ENCODE results near the gene DENND2C.

The DENND2C gene

DNA sequence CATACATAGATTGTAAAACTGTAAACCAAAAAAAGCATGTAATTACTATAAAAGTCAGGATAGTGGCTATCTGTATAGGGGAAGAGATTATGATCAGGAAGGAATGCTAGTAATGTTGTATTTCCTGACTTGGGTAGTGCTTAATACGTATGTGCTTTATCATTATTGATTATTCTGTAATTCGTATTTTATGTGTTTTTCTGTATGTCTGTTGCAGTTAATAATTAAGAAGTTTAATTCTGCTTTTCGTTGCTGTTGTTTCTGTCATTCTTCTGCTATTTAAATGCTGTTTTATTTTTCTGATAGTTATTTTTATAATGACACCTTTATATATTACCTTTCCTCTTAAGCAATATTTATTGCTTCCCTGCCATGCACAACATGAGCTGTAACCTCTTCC is 129.6 kb downstream of the DENND2C start:
- no peak for DNase-seq

DNA sequence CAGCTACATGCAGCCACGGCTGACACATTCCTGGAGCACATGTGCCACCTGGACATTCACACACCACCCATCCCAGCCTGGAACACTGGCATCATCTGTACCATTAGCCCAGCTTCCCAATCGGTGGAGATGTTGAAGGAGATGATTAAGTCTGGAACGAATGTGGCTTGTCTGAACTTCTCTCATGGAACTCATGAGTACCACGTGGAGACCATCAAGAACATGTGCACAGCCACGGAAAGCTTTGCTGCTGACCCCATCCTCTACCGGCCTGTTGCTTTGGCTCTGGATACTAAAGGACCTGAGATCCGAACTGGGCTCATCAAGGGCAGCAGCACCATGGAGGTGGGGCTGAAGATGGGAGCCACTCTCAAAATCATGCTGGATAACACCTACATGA is 133.8 kb downstream of the DENND2C start:
- no peak for DNase-seq

DNA sequence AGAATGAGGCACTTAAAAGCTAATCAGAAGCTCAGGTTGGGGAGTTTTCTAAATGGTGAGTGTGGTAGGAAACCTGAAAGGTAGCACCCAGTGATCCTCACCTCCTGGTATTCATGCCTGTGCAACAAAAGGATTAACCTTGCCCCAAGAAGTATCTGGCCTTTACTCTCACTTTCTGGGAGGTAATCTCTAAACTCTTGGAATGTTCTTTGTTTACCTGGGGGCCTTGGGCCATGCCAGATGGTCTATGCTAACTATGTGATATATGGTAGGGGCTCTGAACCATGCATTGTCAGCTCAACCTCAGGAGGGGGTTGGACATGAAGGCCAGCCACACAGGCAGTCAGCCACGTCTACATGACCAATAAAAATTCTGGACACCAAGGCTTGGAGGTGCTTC is 134.4 kb downstream of the DENND2C start:
- DNase-seq, result no peak
